CMK (cell line): ENCODE measurements around the gene STON2.

Experiments used
- DNase-seq: peaks from one replicate; pipeline ENCODE4 v3.0.0-alpha.2; 2010; ENCODE audit warnings: low read depth

The STON2 gene

DNA sequence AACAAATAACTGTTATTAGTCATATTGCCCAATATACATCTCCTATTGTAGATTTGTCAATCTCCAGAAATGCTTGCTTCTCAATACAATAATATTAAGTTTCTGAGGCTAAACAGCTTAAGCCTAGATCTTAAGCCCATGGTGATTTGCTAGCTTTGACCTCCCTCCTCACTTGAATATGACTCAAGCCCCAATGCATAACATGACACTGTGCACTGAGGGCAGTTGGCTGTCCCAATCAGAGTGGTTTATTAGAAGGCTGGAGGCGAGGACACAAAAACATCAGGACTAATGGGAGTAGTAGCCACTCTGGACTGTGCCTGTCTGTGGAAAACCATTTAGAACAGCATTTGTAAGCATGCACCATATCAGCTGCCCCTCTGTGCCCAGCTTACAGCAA, 98.3 kb downstream of the STON2 start:
- no peak for DNase-seq

GRCh38 chr14:81301371-81301770, 98.8 kb downstream of the STON2 start:
- no peak for DNase-seq

DNA sequence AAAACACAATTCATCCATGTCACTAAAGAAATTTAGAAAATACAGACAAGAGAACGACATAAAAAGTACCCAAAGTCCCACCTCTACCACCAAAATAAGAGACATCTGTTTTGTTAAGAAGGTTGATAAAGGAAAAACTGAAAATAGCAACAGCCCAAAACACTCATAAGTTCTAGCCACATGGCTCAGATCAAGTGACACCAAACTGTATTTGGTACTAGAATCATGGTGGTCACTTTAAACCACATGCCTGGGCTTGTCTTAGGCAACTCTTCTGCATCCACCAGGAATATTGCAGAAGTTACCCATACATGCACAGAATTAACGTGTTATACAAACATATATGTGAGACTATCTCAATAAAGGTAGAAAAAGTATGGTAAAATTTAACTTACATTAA, 101.2 kb downstream of the STON2 start:
- DNase-seq = no peak

- no peak for DNase-seq
Measured at GRCh38 chr14:81298122-81298521, 102.0 kb downstream of the STON2 start.

- no peak for DNase-seq
Measured at GRCh38 chr14:81295958-81296923, 103.9 kb downstream of the STON2 start.

- DNase-seq = no peak
Measured at GRCh38 chr14:81289516-81289915, 110.6 kb downstream of the STON2 start.

- no peak for DNase-seq
Measured at GRCh38 chr14:81286574-81287370, 113.4 kb downstream of the STON2 start.

- no peak for DNase-seq
Measured at GRCh38 chr14:81285245-81285644, 114.9 kb downstream of the STON2 start.

- DNase-seq = no peak
Measured at GRCh38 chr14:81281332-81281731, 118.8 kb downstream of the STON2 start.

DNA sequence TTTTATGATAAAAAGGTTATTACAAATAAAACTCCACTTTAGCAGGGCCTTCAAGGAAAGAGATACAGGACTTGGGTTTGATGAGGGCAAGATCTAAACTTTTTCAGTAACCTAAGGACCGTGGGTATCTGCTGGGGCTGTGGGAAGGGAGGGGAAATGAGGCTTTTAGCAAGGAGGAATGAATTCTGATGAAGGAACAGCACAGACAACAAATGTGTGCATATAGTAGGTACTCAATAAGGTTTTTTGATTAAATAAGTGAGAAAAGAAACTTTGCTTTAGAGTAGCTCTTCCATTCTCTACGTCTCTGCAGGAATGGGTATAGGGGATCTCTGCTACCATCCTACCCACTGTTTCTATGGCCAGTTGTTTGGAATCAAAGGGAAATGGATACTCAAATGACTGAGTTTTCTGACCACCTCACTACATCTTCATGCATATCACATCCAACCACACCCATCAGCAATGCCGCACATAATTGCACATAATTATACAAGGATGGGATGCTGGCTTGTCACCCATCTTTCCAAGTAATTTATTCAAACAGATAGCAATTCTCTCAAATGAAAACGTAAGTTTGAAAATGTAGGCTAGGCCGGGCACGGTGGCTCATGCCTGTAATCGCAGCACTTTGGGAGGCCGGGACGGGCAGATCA, 119.9 kb downstream of the STON2 start:
- no peak for DNase-seq

GRCh38 chr14:81277096-81277495, 123.0 kb downstream of the STON2 start:
- DNase-seq = no peak

- DNase-seq = no peak
Measured at GRCh38 chr14:81276073-81277069, 123.8 kb downstream of the STON2 start.

- DNase-seq = no peak
Measured at GRCh38 chr14:81275305-81276072, 124.6 kb downstream of the STON2 start.

DNA sequence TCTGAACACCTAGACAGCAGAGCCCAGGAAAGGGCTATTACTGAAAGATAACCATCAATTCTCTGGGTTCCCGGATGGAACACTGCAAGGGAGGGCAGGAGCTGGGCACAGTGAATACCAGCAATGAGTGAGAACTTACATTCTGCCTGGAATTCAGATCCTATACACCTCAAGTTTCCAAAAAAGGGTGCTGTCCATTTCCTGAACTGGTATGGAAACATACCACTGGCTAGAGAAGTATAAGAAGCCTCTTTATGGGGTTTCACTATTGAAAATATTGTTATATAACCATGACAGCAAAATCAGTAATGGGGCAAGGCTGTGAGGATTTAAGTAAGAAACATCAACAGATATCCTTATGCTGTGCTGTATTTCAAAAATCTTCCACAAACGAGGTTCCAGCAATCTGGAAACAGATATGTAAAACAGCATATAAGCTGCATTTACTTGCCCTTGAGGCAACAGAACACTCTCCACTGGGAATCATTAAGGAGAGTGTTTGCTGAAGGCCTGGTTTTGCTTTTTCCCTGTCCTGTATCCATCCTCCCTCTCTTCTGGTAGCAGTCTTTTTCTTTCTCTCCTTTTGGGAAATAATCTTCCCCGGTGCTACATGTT, 126.1 kb downstream of the STON2 start:
- DNase-seq = no peak

GRCh38 chr14:81273521-81273920, 126.6 kb downstream of the STON2 start:
- DNase-seq = no peak

DNA sequence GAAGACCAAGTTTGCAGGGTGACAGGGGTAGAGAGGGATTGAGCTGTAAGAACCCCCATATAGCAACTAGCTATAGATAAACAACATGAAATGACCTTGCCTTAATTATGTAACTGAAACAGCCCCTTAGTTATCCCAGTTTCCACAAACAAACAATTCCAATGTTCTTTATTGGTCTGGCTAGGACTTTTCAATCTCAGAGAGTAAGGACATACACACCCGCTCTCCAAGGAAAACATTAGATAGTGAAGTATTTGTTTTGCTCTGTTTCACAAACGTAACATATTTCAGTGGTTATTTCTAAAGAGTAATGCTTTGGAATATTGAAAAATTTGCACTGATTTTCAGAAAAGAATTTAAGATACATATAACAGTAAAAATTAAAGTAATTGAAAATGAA, 127.8 kb downstream of the STON2 start:
- no peak for DNase-seq

DNA sequence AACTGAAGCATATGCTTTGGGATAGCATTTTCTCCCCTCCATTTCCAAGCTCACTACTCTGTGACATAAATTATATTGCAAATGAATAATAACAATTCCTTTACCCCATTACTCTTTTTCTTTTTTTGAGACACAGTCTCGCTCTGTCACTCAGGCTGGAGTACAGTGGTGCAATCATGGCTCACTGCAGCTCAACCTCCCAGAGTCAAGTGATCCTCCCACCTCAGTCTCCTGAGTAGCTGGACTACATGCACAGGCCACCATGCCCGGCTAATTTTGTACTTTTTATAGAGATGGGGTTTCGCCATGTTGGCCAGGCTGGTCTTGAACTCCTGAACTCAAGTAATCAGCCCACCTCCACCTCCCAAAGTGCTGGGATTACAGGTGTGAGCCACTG, 130.1 kb downstream of the STON2 start:
- DNase-seq = no peak

- DNase-seq = no peak
Measured at GRCh38 chr14:81269100-81269978, 130.8 kb downstream of the STON2 start.

DNA sequence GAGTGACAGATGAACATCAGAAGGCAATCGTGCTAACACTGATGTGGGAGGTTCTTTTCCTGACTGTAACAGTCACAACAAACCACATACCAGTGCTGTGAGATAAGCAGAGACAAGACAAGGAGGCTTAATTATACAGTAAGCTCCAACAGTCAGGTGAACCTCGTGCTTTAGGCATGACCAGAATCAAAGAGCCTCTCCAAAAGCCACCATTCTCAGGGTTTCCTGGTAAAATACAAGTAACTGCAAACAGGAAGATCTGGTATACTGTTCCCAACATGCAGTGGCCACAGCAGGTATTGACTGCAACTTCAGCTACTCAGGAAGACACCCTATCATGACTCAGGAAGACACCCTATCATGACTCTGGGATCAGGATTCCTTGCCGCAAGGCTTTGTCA, 132.1 kb downstream of the STON2 start:
- no peak for DNase-seq
